Ishikawa (cell line): ENCODE results near the gene PPP1R9B.

Experiments used
- CEBPB ChIP-seq: IDR thresholded peaks from 2 replicates; pipeline ENCODE4 v1.6.1; 2012
- CREB1 ChIP-seq: IDR thresholded peaks from 2 replicates; pipeline ENCODE4 v1.6.1; 2012; ENCODE audit warnings: low read depth
- EGR1 ChIP-seq: IDR thresholded peaks from 2 replicates; pipeline ENCODE4 v1.6.1; 2012
- EP300 ChIP-seq: IDR thresholded peaks from 2 replicates; pipeline ENCODE4 v1.6.1; 2012; ENCODE audit warnings: borderline replicate concordance
- RAD21 ChIP-seq: IDR thresholded peaks from 2 replicates; pipeline ENCODE4 v1.6.1; 2012; ENCODE audit warnings: low read depth
- TAF1 ChIP-seq: IDR thresholded peaks from 2 replicates; pipeline ENCODE4 v1.6.1; 2012; ENCODE audit warnings: low read depth, mild to moderate bottlenecking
- TEAD4 ChIP-seq: IDR thresholded peaks from 2 replicates; pipeline ENCODE4 v1.6.1; 2012
- YY1 ChIP-seq: IDR thresholded peaks from 2 replicates; pipeline ENCODE4 v1.6.1; 2012; ENCODE audit warnings: low read depth
- TF ChIP-seq, protein P1 (sequence below): IDR thresholded peaks from 2 replicates; pipeline ENCODE4 v1.6.1; 2012
- TF ChIP-seq, protein P2 (sequence below): IDR thresholded peaks from 2 replicates; pipeline ENCODE4 v1.6.1; 2012; ENCODE audit warnings: low read depth, mild to moderate bottlenecking

DNA sequence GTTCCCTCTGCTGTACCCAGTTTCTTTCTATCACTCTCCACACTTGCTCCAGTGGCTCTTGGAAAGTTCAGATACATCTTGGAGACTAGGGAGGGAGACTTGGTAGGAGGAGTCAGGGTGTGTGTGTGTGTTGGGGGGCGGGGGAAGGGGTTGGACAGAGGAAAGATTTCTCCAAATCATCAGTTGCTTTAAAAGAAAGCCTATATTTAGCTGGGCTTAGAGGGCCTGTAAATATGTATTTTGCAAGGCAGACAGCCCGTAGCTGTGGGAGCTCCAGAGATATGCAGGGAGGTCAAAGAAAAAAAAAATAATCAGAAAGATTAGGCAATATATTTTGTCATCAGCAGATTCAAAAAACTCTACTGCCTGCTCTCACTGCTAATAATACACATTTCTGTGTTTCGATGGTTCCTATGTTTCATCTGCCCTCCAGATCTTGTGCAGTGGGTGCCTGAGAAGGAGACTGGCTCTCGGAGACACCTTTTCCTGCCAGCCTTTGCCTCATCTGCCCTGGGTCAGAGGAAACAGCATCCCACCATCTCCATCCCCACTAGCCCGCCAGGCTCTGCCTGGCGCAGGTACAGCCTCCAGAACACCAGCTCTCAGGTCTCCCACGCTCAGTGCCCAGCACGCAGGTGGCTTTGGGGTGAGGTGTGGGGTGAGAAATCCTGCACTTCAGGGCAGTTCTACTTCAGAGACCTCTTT, 4.8 kb upstream of the PPP1R9B start:
- TF ChIP-seq TEAD4: no peak
- TF ChIP-seq, protein P1, sequence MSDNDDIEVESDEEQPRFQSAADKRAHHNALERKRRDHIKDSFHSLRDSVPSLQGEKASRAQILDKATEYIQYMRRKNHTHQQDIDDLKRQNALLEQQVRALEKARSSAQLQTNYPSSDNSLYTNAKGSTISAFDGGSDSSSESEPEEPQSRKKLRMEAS: no peak
- TF ChIP-seq CEBPB: no peak
- no peak for TF ChIP-seq TAF1
- TF ChIP-seq EP300: no peak
- TF ChIP-seq RAD21: no peak
- TF ChIP-seq, protein P2, sequence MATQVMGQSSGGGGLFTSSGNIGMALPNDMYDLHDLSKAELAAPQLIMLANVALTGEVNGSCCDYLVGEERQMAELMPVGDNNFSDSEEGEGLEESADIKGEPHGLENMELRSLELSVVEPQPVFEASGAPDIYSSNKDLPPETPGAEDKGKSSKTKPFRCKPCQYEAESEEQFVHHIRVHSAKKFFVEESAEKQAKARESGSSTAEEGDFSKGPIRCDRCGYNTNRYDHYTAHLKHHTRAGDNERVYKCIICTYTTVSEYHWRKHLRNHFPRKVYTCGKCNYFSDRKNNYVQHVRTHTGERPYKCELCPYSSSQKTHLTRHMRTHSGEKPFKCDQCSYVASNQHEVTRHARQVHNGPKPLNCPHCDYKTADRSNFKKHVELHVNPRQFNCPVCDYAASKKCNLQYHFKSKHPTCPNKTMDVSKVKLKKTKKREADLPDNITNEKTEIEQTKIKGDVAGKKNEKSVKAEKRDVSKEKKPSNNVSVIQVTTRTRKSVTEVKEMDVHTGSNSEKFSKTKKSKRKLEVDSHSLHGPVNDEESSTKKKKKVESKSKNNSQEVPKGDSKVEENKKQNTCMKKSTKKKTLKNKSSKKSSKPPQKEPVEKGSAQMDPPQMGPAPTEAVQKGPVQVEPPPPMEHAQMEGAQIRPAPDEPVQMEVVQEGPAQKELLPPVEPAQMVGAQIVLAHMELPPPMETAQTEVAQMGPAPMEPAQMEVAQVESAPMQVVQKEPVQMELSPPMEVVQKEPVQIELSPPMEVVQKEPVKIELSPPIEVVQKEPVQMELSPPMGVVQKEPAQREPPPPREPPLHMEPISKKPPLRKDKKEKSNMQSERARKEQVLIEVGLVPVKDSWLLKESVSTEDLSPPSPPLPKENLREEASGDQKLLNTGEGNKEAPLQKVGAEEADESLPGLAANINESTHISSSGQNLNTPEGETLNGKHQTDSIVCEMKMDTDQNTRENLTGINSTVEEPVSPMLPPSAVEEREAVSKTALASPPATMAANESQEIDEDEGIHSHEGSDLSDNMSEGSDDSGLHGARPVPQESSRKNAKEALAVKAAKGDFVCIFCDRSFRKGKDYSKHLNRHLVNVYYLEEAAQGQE: no peak
- TF ChIP-seq CREB1: no peak
- no peak for TF ChIP-seq YY1
- no peak for TF ChIP-seq EGR1
